Astrocyte of the cerebellum (primary cell): ENCODE measurements around the gene CPSF3.

Experiments
- DNase-seq: peaks from one replicate; pipeline ENCODE4 v3.0.0-alpha.2; 2011; ENCODE audit warnings: low read depth
- H3K4me3 ChIP-seq: 2 replicates; pipeline ENCODE4 v1.5.1; 2011; ENCODE audit warnings: mild to moderate bottlenecking, low read depth, low read length, moderate library complexity
- in situ Hi-C: cut with HindIII; loops from 2 replicates; pipeline ENCODE4 v1.10.0; 2017; ENCODE audit warnings: low sequenced_read_pairs
- TF ChIP-seq, protein P1 (sequence below): IDR thresholded peaks from 2 replicates; pipeline ENCODE4 v1.5.1; 2012; ENCODE audit warnings: low read length, low read depth, moderate library complexity, mild to moderate bottlenecking; ENCODE audit errors: missing control alignments

Gene CPSF3

DNA sequence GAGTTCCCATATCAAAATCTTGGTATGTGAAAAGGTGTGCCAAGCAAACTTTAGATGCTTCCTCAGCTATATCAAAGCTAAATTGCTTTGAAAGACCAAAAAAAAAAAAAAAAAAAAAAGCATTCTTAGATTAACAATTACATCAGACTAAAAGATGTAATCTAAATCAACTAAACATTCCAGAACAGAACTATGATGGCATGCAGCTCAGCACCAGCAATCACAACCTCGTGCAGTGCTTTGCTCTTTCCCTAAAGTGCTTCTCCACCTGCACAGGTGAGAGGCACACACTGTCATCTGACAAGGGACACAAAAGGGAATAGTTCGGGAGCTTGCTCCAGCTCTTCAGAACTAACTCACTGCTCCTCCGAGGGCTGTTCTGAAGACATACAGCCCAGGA, 94.7 kb downstream of the CPSF3 start:
- TF ChIP-seq, protein P1, sequence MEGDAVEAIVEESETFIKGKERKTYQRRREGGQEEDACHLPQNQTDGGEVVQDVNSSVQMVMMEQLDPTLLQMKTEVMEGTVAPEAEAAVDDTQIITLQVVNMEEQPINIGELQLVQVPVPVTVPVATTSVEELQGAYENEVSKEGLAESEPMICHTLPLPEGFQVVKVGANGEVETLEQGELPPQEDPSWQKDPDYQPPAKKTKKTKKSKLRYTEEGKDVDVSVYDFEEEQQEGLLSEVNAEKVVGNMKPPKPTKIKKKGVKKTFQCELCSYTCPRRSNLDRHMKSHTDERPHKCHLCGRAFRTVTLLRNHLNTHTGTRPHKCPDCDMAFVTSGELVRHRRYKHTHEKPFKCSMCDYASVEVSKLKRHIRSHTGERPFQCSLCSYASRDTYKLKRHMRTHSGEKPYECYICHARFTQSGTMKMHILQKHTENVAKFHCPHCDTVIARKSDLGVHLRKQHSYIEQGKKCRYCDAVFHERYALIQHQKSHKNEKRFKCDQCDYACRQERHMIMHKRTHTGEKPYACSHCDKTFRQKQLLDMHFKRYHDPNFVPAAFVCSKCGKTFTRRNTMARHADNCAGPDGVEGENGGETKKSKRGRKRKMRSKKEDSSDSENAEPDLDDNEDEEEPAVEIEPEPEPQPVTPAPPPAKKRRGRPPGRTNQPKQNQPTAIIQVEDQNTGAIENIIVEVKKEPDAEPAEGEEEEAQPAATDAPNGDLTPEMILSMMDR: no peak
- in situ Hi-C loops: no loop called here
- H3K4me3 ChIP-seq: no peak overlapping the region
- DNase-seq: no peak

DNA sequence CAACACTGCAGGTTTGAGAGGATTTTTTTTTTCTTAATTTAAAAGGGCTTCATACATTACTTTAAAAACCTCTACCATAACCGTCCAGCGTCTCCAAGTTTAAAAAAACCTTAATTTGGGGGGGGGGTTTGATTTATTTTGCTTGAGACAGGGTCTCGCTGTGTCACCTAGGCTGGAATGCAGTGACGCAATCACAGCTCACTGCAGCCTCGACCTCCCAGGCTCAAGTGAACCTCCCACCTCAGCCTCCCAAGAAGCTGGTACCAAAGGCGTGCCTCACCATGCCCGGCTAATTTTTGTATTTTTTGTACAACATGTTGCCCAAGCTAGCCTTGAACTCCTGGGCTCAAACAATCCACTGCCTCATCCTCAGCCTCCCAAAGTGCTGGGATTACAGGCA, 95.3 kb downstream of the CPSF3 start:
- in situ Hi-C loops: no loop called here
- TF ChIP-seq, protein P1: no peak

DNA sequence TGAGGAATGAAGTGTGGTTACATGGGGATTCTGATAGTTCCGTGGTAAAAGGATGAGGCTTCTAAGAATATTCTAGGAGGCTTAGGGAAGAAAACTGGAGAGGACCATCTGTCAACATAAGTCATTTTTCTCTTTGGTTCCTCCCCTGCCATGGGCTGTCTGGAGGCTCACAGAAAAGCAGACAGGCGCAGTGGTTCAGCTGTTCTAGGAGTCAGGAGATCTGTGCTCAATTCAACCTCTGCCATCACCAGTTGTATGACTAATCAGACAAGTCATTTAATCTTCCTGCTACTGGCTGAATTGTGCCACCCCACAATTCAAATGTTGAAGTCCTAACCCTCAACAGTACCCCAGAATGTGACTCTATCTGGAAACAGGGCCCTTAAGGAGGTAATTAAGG, 95.8 kb downstream of the CPSF3 start:
- DNase-seq: no peak
- in situ Hi-C loops: no loop called here
- TF ChIP-seq, protein P1: no peak

More for the DNA sequence above, 95.3 kb downstream of the CPSF3 start:
- no peak for DNase-seq
- H3K4me3 ChIP-seq: no peak overlapping the region

More for the DNA sequence above, 95.8 kb downstream of the CPSF3 start:
- no peak overlapping the region for H3K4me3 ChIP-seq
